ENCODE results near the gene PTRHD1. TPM values are rescaled to one million over a fixed set of nuclear protein-coding genes. Genes with fewer than 3 reads are reported as not detected.
A peak's percentile ranks its signal among the peaks of the same experiment; 100 is the strongest.

PTRHD1 gene
- total RNA-seq, 8 experiments from 2014 or later: 21.4 to 44.8 (median 27.2) TPM

- no peak overlapping the region for H3K27ac ChIP-seq
- peaks cover 5 to 12% of the 10 kb centered on the region in 2 donors for H3K4me1 ChIP-seq (replicated peaks in 1 of 2)
- H3K4me3 ChIP-seq: no peak overlapping the region
- ATAC-seq (replicated peaks in 6 of 8): no peak
- in situ Hi-C loops (cut with MboI; ENCODE audit: low pct_unique_long_range_greater_than_20kb in 2 of 9, low sequenced_read_pairs in 9 of 9, unreplicated experiment in 9 of 9): loop anchor here in 3 of 9 experiments (10.0 to 25.0 kb wide), 2 partner anchors 412 to 414 kb away; no protein-coding TSS in a partner anchor
- 54 to 100% (median 80%) methylated on average over 1 to 3 of the region's 5 CpGs; no CpG with 5 or more reads in 3 of the 10 experiments for WGBS, 10 experiments
Observed at GRCh38 chr2:24826773-24827145, 33.6 kb upstream of the PTRHD1 start.

GRCh38 chr2:24825883-24826772 lies 32.9 kb upstream of the PTRHD1 start:
- in situ Hi-C loops (cut with MboI; ENCODE audit: low pct_unique_long_range_greater_than_20kb in 2 of 9, low sequenced_read_pairs in 9 of 9, unreplicated experiment in 9 of 9): loop anchor here in 3 of 9 experiments (10.0 to 25.0 kb wide), 2 partner anchors 411 to 414 kb away; no protein-coding TSS in a partner anchor
- H3K4me1 ChIP-seq (replicated peaks in 1 of 2): peaks cover 5 to 9% of the 10 kb centered on the region in 2 donors
- ATAC-seq (replicated peaks in 6 of 8): peak in 2 of 8 experiments; percentile 13 to 23
- no peak overlapping the region for H3K27ac ChIP-seq
- no peak overlapping the region for H3K4me3 ChIP-seq
- WGBS, 10 experiments: 83 to 90% (median 89%) methylated on average over 1 to 3 of the region's 14 CpGs; no CpG with 5 or more reads in 7 of the 10 experiments

GRCh38 chr2:24824966-24825882 lies 32.0 kb upstream of the PTRHD1 start:
- 91 to 100% (median 98%) methylated on average over 1 to 11 of the region's 16 CpGs; no CpG with 5 or more reads in 3 of the 10 experiments for WGBS, 10 experiments
- no peak for ATAC-seq (replicated peaks in 6 of 8)
- in situ Hi-C loops (cut with MboI; ENCODE audit: low pct_unique_long_range_greater_than_20kb in 2 of 9, low sequenced_read_pairs in 9 of 9, unreplicated experiment in 9 of 9): loop anchor here in 7 of 9 experiments (10.0 to 25.0 kb wide), 2 partner anchors 410 to 413 kb away; no protein-coding TSS in a partner anchor
- Histone ChIP-seq H3K27ac (no peak overlapping the region), H3K4me1 (replicated peaks in 1 of 2) (peaks cover 5 to 9% of the 10 kb centered on the region in 2 donors), H3K4me3 (no peak overlapping the region)

- H3K4me1 ChIP-seq (replicated peaks in 1 of 2): peaks cover 5 to 9% of the 10 kb centered on the region in 2 donors
- no peak overlapping the region for H3K27ac ChIP-seq
- in situ Hi-C loops (cut with MboI; ENCODE audit: low pct_unique_long_range_greater_than_20kb in 2 of 9, low sequenced_read_pairs in 9 of 9, unreplicated experiment in 9 of 9): loop anchor here in 5 of 9 experiments (10.0 to 25.0 kb wide), 2 partner anchors 409 to 412 kb away; no protein-coding TSS in a partner anchor
- no peak for ATAC-seq (replicated peaks in 6 of 8)
- 83 to 100% (median 98%) methylated on average over 4 to 13 of the region's 14 CpGs; no CpG with 5 or more reads in 5 of the 10 experiments for WGBS, 10 experiments
- H3K4me3 ChIP-seq: no peak overlapping the region
Observed at GRCh38 chr2:24824071-24824588, 30.9 kb upstream of the PTRHD1 start.

- ATAC-seq (replicated peaks in 6 of 8): peak in 5 of 8 experiments; percentile 40 to 69 (median 61)
- peaks cover 5 to 9% of the 10 kb centered on the region in 2 donors for H3K4me1 ChIP-seq (replicated peaks in 1 of 2)
- in situ Hi-C loops (cut with MboI; ENCODE audit: low pct_unique_long_range_greater_than_20kb in 2 of 9, low sequenced_read_pairs in 9 of 9, unreplicated experiment in 9 of 9): loop anchor here in 5 of 9 experiments (10.0 to 25.0 kb wide), 2 partner anchors 407 to 410 kb away; no protein-coding TSS in a partner anchor
- H3K4me3 ChIP-seq: no peak overlapping the region
- H3K27ac ChIP-seq: no peak overlapping the region
- 10 to 93% (median 50%) methylated on average over 1 to 6 of the region's 7 CpGs; no CpG with 5 or more reads in 3 of the 10 experiments for WGBS, 10 experiments
Observed at GRCh38 chr2:24822049-24822706, 29.0 kb upstream of the PTRHD1 start.

DNA sequence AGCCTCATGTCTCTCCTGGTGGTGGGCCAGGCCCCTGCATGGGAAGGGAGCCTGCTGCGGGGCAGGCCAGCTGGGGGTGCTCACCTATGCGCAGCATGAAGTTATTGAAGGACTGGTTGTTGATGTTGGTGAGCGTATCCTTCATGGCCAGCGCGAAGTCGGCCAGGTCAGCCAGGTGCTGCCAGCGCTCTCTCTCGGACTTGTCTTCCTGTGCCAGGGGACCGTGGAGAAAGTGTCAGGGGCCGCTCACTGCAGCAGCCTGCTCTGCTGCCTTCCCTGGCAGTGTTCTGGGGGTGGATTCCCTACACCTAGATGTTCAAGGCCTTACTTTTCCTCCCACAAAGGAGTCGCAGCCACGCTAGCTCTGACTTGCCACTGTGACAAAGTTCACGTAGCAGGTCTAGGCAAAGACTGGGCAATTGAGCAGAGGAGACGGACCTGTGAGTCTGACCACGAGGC lies 28.3 kb upstream of the PTRHD1 start:
- in situ Hi-C loops (cut with MboI; ENCODE audit: low pct_unique_long_range_greater_than_20kb in 2 of 9, low sequenced_read_pairs in 9 of 9, unreplicated experiment in 9 of 9): loop anchor here in 5 of 9 experiments (10.0 to 25.0 kb wide), 2 partner anchors 407 to 409 kb away; no protein-coding TSS in a partner anchor
- no peak overlapping the region for H3K27ac ChIP-seq
- H3K4me3 ChIP-seq: no peak overlapping the region
- WGBS, 10 experiments: 79 to 93% (median 88%) methylated on average over 2 to 10 of the region's 15 CpGs; no CpG with 5 or more reads in 4 of the 10 experiments
- no peak for ATAC-seq (replicated peaks in 6 of 8)
- peaks cover 5 to 16% of the 10 kb centered on the region in 2 donors for H3K4me1 ChIP-seq (replicated peaks in 1 of 2)

- WGBS, 10 experiments: 60 to 100% (median 94%) methylated on average over 1 to 8 of the region's 17 CpGs; no CpG with 5 or more reads in 1 of the 10 experiments
- Histone ChIP-seq H3K27ac (no peak overlapping the region), H3K4me1 (replicated peaks in 1 of 2) (peaks cover 5 to 18% of the 10 kb centered on the region in 2 donors), H3K4me3 (no peak overlapping the region)
- ATAC-seq (replicated peaks in 6 of 8): no peak
- in situ Hi-C loops (cut with MboI; ENCODE audit: low pct_unique_long_range_greater_than_20kb in 2 of 9, low sequenced_read_pairs in 9 of 9, unreplicated experiment in 9 of 9): loop anchor here in 5 of 9 experiments (10.0 to 25.0 kb wide), 2 partner anchors 406 to 409 kb away; no protein-coding TSS in a partner anchor
Observed at GRCh38 chr2:24820598-24821432, 27.6 kb upstream of the PTRHD1 start.

GRCh38 chr2:24820175-24820513 lies 27.0 kb upstream of the PTRHD1 start:
- Histone ChIP-seq H3K4me3 (no peak overlapping the region), H3K27ac (no peak overlapping the region), H3K4me1 (replicated peaks in 1 of 2) (peaks cover 5 to 18% of the 10 kb centered on the region in 2 donors)
- 93 to 100% methylated on average over 2 of the region's 7 CpGs; no CpG with 5 or more reads in 8 of the 10 experiments for WGBS, 10 experiments
- ATAC-seq (replicated peaks in 6 of 8): no peak
- in situ Hi-C loops (cut with MboI; ENCODE audit: low pct_unique_long_range_greater_than_20kb in 2 of 9, low sequenced_read_pairs in 9 of 9, unreplicated experiment in 9 of 9): loop anchor here in 5 of 9 experiments (10.0 to 25.0 kb wide), 2 partner anchors 405 to 408 kb away; no protein-coding TSS in a partner anchor

GRCh38 chr2:24819442-24820174 lies 26.4 kb upstream of the PTRHD1 start:
- no peak for ATAC-seq (replicated peaks in 6 of 8)
- 90 to 100% (median 97%) methylated on average over 1 to 6 of the region's 21 CpGs; no CpG with 5 or more reads in 3 of the 10 experiments for WGBS, 10 experiments
- H3K4me1 ChIP-seq (replicated peaks in 1 of 2): peaks cover 5 to 21% of the 10 kb centered on the region in 2 donors
- in situ Hi-C loops (cut with MboI; ENCODE audit: low pct_unique_long_range_greater_than_20kb in 2 of 9, low sequenced_read_pairs in 9 of 9, unreplicated experiment in 9 of 9): loop anchor here in 5 of 9 experiments (10.0 to 25.0 kb wide), 2 partner anchors 405 to 407 kb away; no protein-coding TSS in a partner anchor
- H3K4me3 ChIP-seq: no peak overlapping the region
- no peak overlapping the region for H3K27ac ChIP-seq

GRCh38 chr2:24818721-24819167 lies 25.6 kb upstream of the PTRHD1 start:
- in situ Hi-C loops (cut with MboI; ENCODE audit: low pct_unique_long_range_greater_than_20kb in 2 of 9, low sequenced_read_pairs in 9 of 9, unreplicated experiment in 9 of 9): loop anchor here in 4 of 9 experiments (25.0 kb wide), 1 partner anchor 406 kb away; no protein-coding TSS in a partner anchor
- Histone ChIP-seq H3K4me1 (replicated peaks in 1 of 2) (peaks cover 8 to 25% of the 10 kb centered on the region in 2 donors), H3K27ac (no peak overlapping the region), H3K4me3 (no peak overlapping the region)
- no peak for ATAC-seq (replicated peaks in 6 of 8)
- WGBS, 10 experiments: 42 to 100% (median 75%) methylated on average over 1 to 6 of the region's 9 CpGs; no CpG with 5 or more reads in 2 of the 10 experiments
